WERI-Rb-1 (cell line): ENCODE data around the gene ANKRD44.

Experiments
- DNase-seq: peaks from one replicate; pipeline ENCODE4 v3.0.0-alpha.2; 2020
- H3K27ac ChIP-seq: fragments of 250-450 bp; sonication (Bioruptor Pico); 2 replicates; pipeline ENCODE4 v1.5.1; 2020; ENCODE audit warnings: mild to moderate bottlenecking, moderate library complexity
- H3K27me3 ChIP-seq: fragments of 250-450 bp; sonication (Bioruptor Pico); 2 replicates; pipeline ENCODE4 v1.5.1; 2021; ENCODE audit warnings: mild to moderate bottlenecking, low read depth, moderate library complexity; ENCODE audit not compliant: insufficient read depth, severe bottlenecking
- H3K36me3 ChIP-seq: fragments of 250-450 bp; sonication (Bioruptor Pico); 2 replicates; pipeline ENCODE4 v1.5.1; 2020; ENCODE audit warnings: mild to moderate bottlenecking, moderate library complexity
- H3K4me3 ChIP-seq: 2 replicates; pipeline ENCODE4 v1.5.1; 2011; ENCODE audit warnings: low read depth, mild to moderate bottlenecking, control low read depth, low read length
- H3K9me3 ChIP-seq: fragments of 250-450 bp; sonication (Bioruptor Pico); 2 replicates; pipeline ENCODE4 v1.5.1; 2021; ENCODE audit warnings: mild to moderate bottlenecking, moderate library complexity; ENCODE audit not compliant: severe bottlenecking
- CTCF ChIP-seq: IDR thresholded peaks from 2 replicates; pipeline ENCODE4 v1.5.1; 2011; ENCODE audit warnings: low read depth, mild to moderate bottlenecking, control low read depth, inconsistent platforms, low read length

The ANKRD44 gene

DNA sequence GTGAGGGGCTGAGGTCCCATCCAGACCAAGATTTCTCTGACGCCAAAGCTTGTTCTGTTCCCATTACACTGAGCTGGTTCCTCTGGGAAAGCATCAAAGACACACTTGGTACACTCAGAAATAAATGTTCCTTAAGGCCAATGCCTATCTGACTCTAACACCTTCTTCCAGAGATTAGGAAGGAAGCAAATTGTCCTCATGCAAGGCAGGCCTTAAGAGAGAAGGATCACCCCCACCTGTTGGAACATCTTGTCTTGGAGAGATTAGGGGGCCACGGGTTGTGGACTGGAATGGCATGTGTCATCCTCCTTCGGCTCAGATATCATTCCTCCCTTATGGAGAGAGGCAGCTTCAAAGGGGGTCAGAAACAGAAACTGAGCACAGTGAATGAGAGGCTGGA lies 100.2 kb downstream of the ANKRD44 start:
- no peak overlapping the region for H3K27ac ChIP-seq

DNA sequence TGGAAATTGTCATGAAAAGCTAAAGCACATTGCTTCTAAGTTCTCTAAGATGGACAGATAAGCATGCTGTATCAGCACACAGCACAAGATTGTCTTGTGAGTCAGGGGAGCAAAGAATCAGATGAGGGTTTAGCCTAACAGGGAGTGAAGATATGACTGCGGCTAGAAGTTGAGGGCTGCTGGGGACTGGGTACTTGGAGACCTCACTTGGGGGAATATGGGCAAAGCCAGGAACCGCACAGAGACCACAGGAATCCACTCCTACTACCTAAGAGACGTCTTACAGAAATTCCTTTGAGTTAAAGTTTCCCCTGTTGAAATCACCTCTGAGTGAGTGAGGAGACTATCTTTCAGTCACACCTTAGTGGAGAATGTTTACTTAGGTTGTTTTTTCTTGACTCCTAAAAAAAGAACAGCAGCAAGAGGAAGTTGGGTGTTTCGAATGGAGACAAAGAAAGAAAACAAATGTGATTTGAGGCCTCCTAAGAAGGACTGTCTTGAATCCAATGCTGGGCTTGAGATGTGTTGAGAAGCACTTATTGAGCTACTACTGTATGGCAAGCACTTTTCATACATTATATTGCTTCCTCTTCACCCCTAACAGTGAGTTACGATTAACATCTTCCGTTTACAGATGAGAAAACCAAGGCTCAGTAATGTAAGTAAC lies 100.7 kb downstream of the ANKRD44 start:
- H3K9me3 ChIP-seq: no peaks in the 10 kb centered on the region
- DNase-seq: no peak
- H3K36me3 ChIP-seq: no peaks in the 10 kb centered on the region
- no peak overlapping the region for H3K27ac ChIP-seq
- no peak overlapping the region for H3K4me3 ChIP-seq
- TF ChIP-seq CTCF: no peak
- H3K27me3 ChIP-seq: no peaks in the 10 kb centered on the region

More for the DNA sequence above, 100.2 kb downstream of the ANKRD44 start:
- Histone ChIP-seq H3K4me3 (no peak overlapping the region), H3K9me3 (no peaks in the 10 kb centered on the region), H3K36me3 (no peaks in the 10 kb centered on the region), H3K27me3 (no peaks in the 10 kb centered on the region)
- no peak for TF ChIP-seq CTCF
- DNase-seq: peak; percentile 14

DNA sequence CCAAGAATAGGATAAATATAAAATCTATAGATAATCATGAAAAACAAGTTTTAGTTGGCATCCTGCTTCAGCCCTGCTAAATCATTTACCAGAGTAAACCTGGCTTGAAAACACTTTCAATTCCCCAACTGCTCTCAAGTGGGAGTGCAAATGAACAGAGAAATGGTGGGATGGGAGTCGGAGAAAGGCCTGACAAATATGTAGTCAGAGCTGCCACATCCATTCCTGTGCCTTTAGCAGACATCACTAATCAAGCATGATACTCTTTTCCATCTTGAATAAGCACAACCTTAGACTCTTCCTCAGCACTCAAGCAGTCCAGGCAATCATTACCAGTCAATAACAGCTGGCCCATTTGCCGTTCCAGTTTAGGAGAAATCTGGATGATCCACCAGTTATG lies 101.3 kb downstream of the ANKRD44 start:
- H3K36me3 ChIP-seq: no peaks in the 10 kb centered on the region
- TF ChIP-seq CTCF: no peak
- no peak overlapping the region for H3K27ac ChIP-seq
- DNase-seq: no peak
- no peaks in the 10 kb centered on the region for H3K27me3 ChIP-seq
- no peak overlapping the region for H3K4me3 ChIP-seq
- H3K9me3 ChIP-seq: no peaks in the 10 kb centered on the region

DNA sequence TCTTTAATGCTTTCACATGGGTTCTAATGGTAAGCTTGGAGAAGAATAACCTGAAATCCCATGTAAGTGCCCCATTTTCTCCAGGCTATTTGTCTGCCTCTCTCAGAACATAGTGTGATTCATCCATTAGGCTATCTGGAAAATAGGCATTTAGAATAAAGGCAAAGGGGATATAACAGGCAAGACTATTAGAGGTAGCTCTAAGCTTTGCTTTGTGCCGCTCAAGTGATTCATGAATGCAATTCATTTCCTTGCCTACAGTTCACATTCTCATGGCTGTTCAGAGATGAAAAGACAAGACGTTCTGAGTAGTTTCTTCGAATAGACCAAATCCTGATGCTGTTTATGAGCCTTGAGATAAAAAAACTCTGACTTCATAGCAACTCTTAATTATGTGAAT lies 101.7 kb downstream of the ANKRD44 start:
- no peaks in the 10 kb centered on the region for H3K36me3 ChIP-seq
- no peaks in the 10 kb centered on the region for H3K27me3 ChIP-seq
- no peak for TF ChIP-seq CTCF
- no peak for DNase-seq
- no peak overlapping the region for H3K27ac ChIP-seq
- no peaks in the 10 kb centered on the region for H3K9me3 ChIP-seq
- no peak overlapping the region for H3K4me3 ChIP-seq

GRCh38 chr2:197208024-197208423 lies 102.6 kb downstream of the ANKRD44 start:
- no peak overlapping the region for H3K4me3 ChIP-seq
- no peak for DNase-seq
- no peaks in the 10 kb centered on the region for H3K9me3 ChIP-seq
- H3K27me3 ChIP-seq: no peaks in the 10 kb centered on the region
- no peak for TF ChIP-seq CTCF
- no peak overlapping the region for H3K27ac ChIP-seq
- H3K36me3 ChIP-seq: no peaks in the 10 kb centered on the region

DNA sequence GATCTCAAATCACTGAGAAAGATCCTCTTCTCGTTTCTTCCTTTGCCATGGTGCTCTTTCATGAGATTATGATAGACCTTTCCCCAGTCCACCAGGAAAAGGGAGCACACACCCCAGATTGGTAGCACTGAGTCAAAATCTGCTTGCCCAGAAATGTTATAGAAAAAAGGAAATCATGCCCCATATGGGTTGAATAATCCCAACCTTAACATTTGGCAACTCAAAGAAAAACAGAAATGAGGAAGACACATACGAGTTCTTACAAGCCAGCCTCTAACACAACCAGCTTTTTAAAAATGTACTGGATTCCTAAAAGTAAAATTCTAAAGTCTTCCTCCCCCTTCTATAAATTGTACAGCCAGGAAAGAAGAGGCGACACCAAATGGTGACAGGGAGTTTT lies 103.0 kb downstream of the ANKRD44 start:
- Histone ChIP-seq H3K27ac (no peak overlapping the region), H3K4me3 (no peak overlapping the region), H3K36me3 (no peaks in the 10 kb centered on the region), H3K27me3 (no peaks in the 10 kb centered on the region), H3K9me3 (no peaks in the 10 kb centered on the region)
- TF ChIP-seq CTCF: no peak
- no peak for DNase-seq
